Endometrial microvascular endothelial cells (primary cell): ENCODE data around the gene S100A16. TPM values are rescaled to one million over a fixed set of nuclear protein-coding genes. Genes with fewer than 3 reads are reported as not detected.

Experiments used
- in situ Hi-C: cut with HindIII; loops from 2 replicates; pipeline ENCODE4 v1.10.0; 2017; ENCODE audit warnings: low sequenced_read_pairs, low pct_unique_long_range_greater_than_20kb; ENCODE audit errors: inconsistent ontology term
- total RNA-seq: library from RNA; depleted of rRNA; stranded (reverse); fragments of >200 nt; gene quantifications from one replicate; pipeline ENCODE4 v1.2.3, GENCODE V29; 2015; ENCODE audit errors: inconsistent ontology term

S100A16 gene, protein sequence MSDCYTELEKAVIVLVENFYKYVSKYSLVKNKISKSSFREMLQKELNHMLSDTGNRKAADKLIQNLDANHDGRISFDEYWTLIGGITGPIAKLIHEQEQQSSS
- total RNA-seq = 892 TPM

DNA sequence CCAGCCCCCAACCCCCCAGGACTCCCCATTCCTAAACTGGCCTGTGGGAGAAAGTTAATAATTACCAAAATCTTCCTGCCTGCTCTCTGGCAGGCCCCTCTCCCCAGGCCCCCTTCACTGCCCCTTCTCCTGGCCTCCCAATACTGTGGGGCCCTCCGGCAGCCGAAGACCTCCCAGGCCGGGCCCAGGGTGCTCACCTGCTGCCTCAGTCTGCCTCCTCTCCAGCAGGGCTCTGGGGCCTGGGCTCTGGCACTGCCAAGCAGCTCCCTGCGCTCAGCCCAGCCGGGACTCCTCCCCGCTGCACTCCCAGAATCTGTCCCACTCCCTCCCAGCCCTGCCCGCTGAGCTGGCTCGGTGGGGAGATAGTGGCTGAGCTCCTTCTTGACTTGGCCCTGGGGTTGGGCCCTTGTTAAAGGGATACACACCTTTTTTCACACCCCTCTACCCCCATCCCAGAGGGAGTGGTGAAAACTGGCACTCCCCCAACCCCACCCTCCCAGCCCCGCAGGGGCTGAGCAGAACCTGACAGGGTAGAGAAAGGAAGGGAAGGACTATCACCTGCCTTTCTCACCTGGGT, at the start of gene S100A16:
Gene S100A16 (minus strand): TSS at position 383 of the 577 bp plus-strand sequence. CDS start 4,986 bp downstream, outside the sequence.
- in situ Hi-C loops = no loop called here

DNA sequence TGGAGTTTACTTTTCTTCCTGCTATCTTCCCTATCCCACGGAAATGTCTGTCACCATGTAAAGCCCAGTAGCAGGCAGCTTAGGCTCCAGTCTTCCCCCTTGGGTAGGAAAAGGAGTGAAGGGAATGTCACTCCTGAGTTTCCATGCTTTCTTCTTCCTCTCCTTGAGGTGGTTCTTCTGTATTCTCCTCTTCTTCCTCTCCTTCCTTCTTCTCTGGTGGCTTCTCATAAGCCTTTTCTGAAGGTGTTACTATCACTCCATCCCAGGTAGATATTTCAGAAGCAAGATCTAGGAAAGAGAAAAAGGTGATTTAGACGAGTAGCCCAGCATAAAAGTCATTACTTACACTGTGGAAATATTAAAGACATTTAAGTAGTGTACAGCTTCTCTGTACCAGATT, 49.3 kb upstream of the S100A16 start:
- in situ Hi-C loops = no loop called here

DNA sequence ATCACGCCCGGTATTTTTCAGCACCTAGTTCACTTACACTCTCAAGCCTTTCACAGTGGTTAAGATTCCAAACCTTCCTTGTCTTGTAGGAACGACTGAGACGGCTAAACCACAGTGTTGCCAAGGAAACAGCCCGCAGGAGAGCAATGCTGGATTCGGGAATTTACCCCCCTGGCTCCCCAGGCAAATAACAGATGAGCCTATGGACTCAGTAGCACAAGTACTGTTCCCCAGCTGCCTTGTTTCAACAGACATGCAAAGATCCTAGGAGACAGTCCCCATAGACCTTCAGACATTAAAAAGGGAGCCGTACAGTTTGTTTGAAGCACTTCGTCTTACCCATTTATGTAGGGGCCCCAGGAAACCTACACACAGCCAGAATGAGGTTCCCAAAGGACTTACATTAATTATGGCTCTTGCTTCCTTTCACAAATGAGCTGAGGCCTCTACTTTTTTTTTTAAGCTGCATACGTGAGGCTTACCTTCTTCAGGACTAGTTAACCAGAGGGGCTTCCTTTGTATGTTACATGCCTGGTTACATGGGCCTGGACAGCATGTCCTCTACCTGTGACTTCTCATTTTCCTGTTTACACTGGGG, 48.3 kb upstream of the S100A16 start:
- in situ Hi-C loops = no loop called here

DNA sequence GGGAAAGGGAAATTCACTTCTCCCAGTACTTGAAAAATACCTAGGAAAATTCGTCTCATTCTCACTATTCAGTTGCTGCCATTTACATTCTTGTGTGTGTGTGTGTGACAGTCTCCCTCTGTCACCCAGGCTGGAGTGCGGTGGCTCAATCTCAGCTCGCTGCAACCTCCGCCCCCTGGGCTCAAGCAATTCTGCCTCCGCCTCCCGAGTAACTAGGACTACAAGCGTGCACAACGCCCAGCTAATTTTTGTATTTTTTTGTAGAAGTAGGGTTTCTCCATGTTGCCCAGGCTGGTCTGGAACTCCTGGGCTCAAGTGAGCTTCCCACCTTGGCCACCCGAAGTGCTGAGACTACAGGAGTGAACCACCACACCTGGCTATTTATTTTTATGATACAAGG, 46.7 kb upstream of the S100A16 start:
- in situ Hi-C loops = no loop called here

DNA sequence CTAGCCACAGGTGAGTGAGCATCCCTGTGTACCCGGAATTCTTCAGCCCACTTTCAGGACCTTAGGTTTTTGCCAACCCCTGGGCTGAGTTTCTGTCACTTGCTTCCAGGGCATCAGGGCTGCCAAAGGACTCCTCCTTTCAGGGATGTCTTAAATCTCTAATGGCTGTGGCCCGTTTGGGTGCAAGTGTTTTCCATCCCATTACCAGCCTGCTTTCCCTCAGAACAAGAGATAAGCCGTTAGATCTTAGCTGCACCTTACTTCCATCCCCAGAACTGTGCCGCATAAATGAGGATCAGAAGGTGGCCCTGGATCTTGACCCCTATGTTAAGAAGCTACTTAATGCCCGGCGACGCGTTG, 46.2 kb upstream of the S100A16 start:
- in situ Hi-C loops = no loop called here

DNA sequence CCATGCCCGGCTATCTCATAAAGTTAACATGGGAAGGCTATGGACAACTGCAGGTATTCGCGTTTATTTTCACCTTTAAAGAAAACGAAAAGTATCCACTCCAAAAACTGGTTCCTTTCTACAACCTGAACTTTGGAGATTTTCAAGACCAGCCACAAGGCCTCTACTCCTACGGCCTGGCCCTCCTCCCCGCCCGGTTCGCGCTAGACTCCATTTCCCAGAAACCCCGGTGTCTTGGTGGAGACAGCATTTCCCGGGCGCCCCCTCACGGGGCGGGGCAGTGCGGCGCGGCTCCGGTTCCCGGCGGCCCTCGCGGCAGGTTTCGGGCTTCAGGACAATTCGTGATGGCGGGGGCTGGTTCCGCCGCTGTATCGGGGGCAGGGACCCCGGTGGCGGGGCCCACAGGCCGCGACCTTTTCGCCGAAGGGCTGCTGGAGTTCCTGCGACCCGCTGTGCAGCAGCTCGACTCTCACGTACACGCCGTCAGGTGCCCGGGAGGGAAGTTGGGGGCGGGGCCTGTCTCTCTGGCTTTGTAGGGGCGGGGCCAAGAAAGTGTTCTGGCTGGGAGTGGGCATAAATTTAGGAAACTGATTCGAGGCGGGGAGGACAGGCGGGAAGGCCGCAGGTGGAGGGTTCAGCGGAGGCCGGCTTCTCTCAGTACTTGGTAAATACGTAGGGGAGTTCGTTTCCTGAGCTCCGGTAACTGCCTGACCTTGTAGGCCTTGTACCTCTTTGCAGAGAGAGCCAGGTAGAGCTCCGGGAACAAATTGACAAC, 45.6 kb upstream of the S100A16 start, which contains the start of gene SNAPIN:
Gene SNAPIN (plus strand): TSS at position 304 of the 775 bp plus-strand sequence. CDS start 41 bp downstream, at position 345.
- in situ Hi-C loops = no loop called here

DNA sequence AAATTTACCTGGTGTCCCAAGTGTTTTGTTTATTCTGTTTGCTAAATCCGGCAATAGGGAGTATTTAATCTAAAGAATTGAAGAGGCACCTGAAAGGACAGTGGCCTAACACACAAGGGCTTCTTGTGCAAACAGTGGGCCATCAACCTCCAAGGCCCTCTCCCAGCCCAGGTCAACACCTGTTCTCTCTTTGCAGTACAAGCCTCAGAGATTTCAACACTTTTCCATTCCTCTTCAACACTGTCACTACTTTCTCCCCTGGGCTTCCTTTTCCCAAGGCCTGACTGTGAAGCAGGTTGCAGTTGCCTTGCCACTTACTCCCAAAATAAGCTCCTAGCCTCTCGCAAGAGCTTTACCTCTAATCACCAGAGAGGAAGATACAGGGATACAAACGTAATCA, 42.4 kb upstream of the S100A16 start:
- in situ Hi-C loops = no loop called here

DNA sequence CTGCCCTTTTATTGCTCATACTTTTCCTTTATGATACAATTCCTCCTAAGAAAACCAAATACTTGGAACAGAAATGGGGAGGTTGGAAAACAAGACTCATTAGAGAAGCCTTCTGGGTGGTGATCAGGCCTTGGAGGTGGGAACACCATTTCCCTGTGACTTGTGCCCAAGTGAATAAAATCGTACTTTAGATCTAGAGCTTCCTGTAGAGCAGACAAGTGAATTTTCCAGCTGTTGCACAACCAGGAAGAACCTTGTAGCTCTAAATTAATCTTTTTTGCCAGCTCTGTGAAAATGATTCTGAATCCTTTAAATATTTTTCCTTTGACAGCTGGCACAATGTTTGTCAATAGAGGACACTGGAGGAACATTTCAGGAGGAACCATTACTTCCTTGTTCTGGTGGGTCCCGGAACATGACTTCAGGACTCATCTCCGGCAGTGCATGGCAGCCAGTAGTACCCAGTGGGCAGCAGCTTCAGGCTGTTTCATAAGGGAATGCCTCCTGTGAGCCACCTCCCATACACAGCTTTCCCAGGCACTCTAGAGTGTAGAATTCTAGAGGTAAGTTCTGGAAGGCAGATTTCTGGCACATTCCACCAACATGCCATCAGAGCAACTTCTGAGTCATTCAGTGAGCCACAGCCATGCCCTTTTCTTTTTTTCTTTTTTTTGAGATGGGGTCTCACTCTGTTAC, 40.0 kb upstream of the S100A16 start:
- in situ Hi-C loops = no loop called here

DNA sequence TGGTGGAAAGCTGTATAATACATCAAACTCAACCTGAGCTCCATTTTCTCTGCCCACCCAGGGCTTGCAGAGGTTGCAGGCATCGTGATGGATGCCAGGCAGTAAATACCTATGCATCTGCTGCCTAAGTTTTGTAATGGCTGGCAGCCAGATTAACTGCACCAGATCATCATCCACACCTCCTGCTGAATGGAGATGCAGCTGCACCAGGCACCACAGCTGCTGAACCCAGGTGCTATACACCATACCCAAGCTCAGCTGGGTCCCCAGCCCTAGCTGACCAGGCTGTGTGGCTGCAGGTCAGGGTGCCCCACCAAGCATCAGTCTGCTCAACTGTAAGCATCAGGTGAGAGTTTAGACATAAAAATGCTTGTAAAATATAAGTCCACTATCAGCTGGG, 38.8 kb upstream of the S100A16 start:
- in situ Hi-C loops = no loop called here

DNA sequence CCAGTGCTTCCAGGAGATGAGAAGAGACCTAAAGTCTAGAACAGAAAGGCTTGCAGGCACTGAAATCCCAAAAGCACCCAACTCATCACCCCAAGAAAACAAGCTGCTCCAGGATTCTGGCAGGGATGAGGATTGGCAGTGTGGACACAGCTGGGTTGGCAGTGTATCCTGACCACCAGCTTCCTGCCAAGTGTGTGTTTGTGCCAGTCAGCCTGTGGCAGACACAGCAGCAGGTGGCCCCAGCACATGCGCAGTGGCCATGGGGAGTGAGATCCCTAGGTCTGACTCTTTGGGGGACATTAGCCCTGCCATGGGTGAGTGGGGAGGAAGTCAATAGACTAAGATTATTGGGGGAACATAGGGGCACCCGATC, 36.9 kb upstream of the S100A16 start:
- in situ Hi-C loops = no loop called here

DNA sequence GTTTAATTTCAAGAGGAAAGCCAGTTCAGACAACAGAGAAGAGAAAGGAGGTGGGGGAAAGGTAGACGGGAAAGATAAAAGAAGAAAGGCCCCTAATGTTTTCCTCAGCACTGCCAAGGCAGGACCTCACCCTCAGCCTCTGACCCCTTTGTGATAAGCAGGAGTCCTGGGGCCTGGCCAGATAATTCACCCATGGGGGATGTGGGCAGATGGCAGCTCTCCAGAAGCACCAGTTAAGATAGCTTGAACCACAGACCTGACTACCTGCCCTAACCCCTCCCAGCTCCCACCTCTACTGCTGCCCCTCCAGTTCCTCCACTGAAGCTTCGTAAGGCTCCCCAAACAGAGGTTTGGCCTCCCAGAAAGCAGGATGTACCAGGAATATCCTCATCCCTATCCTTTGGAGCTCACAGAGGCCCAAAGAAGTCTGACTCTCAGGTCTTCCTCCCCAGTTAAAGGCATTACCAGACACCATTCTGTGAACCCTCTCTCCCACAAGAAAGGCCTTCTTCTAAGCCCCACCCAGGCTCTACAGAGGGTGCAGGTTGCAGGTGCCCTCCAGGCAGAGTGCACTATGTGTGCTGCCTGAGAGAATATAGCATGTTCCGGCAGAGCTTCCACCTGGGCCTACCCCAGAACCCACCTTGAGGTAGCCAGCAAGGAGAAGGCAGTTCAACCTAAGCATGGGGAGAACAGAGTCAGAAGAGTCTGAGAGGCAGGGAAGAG, 36.4 kb upstream of the S100A16 start:
- in situ Hi-C loops = no loop called here

DNA sequence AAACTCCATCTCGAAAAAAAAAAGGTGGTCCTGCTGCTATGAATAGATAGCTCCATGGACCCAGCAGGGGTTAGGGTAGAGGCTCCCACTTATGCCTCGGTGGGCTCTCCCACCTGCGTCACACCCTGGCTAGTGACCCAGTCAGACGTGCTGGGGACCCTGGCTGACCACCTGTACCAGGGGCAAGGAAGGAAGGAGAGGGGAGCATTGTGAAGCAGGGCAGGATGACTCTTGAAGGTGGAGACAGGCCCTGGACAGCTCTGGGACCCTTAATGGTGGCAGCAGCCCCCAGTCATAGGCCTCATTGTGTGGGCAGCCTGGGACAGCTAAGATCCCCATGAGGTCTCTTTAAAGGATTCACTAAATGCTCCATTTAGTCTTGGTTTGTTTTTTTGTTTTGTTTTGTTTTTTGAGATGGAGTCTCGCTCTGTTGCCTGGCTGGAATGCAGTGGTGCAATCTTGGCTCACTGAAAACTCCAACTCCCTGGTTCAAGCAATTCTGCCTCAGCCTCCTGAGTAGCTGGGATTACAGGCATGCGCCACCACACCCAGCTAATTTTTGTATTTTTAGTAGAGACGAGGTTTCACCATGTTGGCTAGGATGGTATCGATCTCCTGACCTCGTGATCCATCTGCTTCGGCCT, 35.2 kb upstream of the S100A16 start:
- in situ Hi-C loops = no loop called here

DNA sequence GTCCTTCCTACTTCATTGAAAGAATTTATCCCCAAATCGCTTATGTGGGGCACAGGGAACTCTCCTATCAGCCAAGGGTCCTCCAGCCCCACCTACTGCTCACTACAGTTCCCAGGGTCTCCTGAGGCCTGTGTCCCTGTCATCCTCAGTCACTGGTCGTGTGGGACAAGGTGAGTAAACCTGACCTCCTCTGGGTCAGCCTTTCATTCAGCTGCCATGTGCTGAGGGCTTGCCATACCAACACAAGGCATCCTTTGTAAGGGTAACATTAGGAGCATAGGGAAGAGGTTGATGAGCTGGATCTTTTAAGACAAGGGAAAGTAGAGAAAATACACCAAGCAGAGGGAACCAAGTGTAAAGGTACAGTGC, 34.4 kb upstream of the S100A16 start:
- in situ Hi-C loops = no loop called here

DNA sequence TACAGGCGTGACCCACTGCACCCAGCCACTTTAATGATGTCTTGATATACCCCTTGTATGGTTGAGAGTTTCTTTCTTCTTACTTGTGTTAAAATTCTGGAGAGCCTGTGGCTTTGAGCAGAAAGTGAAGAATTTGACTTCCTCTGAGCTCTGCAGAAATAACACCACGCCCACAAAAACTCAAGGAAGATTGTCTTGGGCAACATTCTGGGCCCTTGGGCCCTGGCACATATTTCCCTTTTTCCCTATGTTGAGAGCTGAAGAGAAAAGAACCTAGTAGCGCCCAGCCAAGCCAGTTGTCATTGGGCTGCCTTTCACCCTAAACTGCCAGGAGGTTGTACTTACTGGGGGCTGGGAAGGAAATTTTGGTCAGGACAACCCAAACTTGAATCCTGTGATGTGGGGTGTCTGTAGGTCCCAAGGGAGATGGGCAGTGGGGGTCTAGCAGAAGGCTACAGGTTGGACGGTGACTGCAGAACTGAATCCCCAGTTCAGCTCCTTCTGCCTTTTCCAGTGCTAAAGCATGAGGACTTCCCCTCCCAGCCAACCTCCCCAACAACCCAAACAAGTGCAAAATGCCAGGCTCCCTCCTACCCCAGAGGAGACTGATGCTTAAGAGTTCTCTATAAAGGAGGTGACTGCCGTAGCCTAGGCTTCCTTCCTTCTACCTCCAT, 33.9 kb upstream of the S100A16 start:
- in situ Hi-C loops = no loop called here

DNA sequence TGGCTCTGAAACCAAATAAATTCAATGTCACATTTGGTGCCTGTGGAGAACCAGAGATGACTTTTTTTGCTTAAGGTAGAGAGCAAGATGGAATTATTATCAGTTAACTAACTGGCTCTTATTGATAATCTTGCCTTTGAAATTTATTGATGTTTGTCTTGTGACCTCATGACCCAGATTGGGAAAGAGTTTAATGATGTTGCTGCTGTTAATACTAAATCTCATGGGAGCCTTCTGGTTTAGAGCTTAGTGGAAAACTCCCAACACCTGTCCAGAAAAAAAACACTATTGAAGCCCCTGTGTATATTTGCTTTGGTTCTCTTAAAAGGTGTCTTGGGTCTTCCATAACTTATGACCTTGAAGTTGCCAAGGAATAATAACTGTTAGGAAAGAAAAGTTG, 30.9 kb upstream of the S100A16 start:
- in situ Hi-C loops = no loop called here

DNA sequence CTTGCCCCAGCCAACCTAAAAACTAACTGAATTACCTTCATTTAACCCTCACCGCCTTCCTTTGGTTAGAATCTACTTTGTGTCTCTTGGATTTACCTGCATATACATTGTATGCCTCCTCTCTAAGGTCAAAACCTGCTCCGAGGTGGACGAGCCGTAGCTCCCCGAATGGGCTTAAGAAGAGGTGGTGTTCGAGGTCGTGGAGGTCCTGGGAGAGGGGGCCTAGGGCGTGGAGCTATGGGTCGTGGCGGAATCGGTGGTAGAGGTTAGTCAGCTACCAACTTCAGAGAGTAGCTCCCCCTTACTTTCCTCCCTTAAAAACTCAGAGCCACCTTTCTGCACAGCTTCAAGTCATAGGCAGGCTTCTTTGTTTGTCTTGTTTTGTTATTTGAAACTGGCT, 30.2 kb upstream of the S100A16 start:
- in situ Hi-C loops = no loop called here

DNA sequence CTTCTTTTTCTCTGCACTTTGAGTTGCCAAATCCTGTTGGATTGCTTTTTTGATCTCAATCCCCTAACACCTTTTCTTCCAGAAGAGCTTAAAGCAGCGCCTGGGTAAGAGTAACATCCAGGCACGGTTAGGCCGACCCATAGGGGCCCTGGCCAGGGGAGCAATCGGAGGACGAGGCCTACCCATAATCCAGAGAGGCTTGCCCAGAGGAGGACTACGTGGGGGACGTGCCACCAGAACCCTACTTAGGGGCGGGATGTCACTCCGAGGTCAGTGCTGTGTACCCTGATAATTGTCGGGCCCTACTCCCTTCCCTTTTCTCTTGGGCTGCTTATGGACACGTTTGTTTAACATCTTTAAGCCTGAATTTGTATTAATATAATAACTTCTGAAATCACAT, 29.2 kb upstream of the S100A16 start:
- in situ Hi-C loops = no loop called here

DNA sequence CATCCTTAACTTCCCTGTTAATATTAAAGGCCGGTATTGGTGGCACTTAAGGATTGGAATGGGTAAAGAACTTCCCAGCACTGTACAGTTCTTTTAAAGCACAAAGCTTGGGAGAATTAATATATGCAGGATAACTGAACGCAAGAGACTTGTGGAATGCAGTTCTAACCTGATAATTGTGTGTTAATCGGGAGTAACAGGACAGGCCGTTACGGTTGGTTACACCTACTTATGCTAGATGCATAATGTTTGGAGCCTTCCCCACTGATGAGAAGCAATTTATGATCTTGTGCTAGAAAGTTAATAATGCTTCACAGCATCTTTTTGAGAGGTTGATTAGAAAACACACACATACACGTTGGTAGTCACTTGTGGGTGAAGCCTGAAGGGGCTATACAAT, 27.9 kb upstream of the S100A16 start:
- in situ Hi-C loops = no loop called here
